ENCODE data around the gene S100PBP. TPM values are rescaled to one million over a fixed set of nuclear protein-coding genes. Genes with fewer than 3 reads are reported as not detected.

S100PBP gene
- total RNA-seq, 1 experiment from 2014 or later: 50.1 TPM

DNA sequence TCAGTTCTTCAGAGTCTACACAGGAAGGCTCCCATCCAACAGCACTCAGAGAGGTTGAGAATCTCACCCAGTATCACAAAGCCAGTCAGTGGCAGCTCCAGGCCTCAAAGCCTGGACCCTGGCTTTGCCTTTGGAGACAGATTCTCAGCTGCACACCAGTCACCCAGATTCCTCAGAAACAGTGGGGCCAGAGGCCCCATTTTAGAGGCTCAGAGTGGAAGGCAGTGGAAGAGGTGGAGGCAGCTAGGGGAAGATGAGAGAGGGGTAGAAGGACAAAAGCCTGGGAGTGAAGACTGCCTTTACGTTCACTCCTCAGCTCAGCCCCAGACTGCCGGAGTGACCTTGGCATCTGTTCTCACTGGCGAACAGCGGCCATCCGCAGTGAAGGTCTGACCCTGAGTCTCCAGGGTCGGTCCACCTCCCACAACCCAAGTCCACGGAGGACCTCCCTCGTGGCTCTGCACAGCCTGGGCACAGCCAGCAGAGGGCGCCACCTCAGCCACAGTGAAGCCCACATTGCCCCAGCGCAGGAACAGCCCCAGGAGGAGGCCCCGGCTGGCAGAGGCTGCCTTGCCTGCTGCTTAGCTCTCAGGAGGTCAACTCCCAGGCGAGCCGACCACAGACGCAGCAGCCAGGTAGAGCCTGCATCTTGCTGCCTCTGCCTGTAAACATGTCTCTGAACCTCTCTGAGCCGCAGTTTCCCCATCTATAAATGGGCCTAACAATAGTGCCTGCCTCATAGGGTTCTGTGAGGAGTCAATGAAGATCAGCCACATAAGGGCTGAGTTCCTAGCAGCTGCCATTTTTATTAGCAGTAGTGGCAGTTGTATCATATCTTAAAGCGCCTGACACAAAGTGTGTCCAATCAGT lies 59.1 kb downstream of the S100PBP start:
- no peak overlapping the region for H3K14ac ChIP-seq (ENCODE audit: insufficient read depth, low read length)
- no peak overlapping the region for H3K27ac ChIP-seq (ENCODE audit: insufficient read length, low read depth, low read length)
- Mint-ChIP-seq H3K4me1 (peaks cover 31 to 51% of the 10 kb centered on the region in 2 experiments), H3K27ac (no peak overlapping the region), H3K27me3 (ENCODE audit: low read depth) (peaks cover 18% of the 10 kb centered on the region), H3K4me3 (0 out of 5 replicates have a peak overlapping the region, but pooled peaks of 1 of the 2 experiments have one; percentile 3), H3K9me3 (no peaks in the 10 kb centered on the region), H3K36me3 (ENCODE audit: insufficient read depth in 1 of 3, low read depth in 3 of 3) (no peaks in the 10 kb centered on the region)
- no peak overlapping the region for H3K9ac ChIP-seq (ENCODE audit: extremely low read depth, insufficient read length, low read length)
- H2BK12ac ChIP-seq (ENCODE audit: insufficient read length, low read depth, low read length): no peak overlapping the region
- peaks cover 4% of the 10 kb centered on the region; the same call in 1 of the 2 replicates for H3K27me3 ChIP-seq (ENCODE audit: insufficient read depth, low read length)
- no peak overlapping the region for H3K23ac ChIP-seq (ENCODE audit: insufficient read length, low read depth, low read length)
- TF ChIP-seq, protein P1, sequence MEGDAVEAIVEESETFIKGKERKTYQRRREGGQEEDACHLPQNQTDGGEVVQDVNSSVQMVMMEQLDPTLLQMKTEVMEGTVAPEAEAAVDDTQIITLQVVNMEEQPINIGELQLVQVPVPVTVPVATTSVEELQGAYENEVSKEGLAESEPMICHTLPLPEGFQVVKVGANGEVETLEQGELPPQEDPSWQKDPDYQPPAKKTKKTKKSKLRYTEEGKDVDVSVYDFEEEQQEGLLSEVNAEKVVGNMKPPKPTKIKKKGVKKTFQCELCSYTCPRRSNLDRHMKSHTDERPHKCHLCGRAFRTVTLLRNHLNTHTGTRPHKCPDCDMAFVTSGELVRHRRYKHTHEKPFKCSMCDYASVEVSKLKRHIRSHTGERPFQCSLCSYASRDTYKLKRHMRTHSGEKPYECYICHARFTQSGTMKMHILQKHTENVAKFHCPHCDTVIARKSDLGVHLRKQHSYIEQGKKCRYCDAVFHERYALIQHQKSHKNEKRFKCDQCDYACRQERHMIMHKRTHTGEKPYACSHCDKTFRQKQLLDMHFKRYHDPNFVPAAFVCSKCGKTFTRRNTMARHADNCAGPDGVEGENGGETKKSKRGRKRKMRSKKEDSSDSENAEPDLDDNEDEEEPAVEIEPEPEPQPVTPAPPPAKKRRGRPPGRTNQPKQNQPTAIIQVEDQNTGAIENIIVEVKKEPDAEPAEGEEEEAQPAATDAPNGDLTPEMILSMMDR (conservative IDR thresholded peaks at IDR 0.05): peak; percentile 91
- H3K79me2 ChIP-seq (ENCODE audit: insufficient read depth, low read length): no peaks in the 10 kb centered on the region
- H3K4me1 ChIP-seq (ENCODE audit: insufficient read depth, low read length): peaks cover 3% of the 10 kb centered on the region; the same call in 1 of the 2 replicates
- no peak overlapping the region for H3K4ac ChIP-seq (ENCODE audit: low read depth, low read length)
- no peaks in the 10 kb centered on the region for H4K20me1 ChIP-seq (ENCODE audit: control insufficient read depth, insufficient read depth, insufficient read length)
- no peak overlapping the region for H3K18ac ChIP-seq (ENCODE audit: insufficient read length, low read depth, low read length)
- no peak overlapping the region for H3K56ac ChIP-seq (ENCODE audit: insufficient read length, low read depth, low read length)
- H2BK15ac ChIP-seq (ENCODE audit: low read depth, low read length): no peak overlapping the region
- H3K23me2 ChIP-seq (ENCODE audit: insufficient read length, low read depth, low read length, poor library complexity, severe bottlenecking): no peaks in the 10 kb centered on the region
- H4K5ac ChIP-seq (ENCODE audit: insufficient read length, low read depth, low read length): no peak overlapping the region
- H3K9me3 ChIP-seq (ENCODE audit: control insufficient read depth, low read depth, low read length): no peaks in the 10 kb centered on the region
- WGBS (ENCODE audit: extremely low coverage, insufficient read length, low lambda C conversion rate): no CpG with 5 or more reads among the region's 16 CpGs
- DNase-seq: peak; percentile 74
- no peak overlapping the region for H4K8ac ChIP-seq (replicated peaks; ENCODE audit: insufficient read length, low read depth, low read length)
- peak overlapping the region; percentile 11 for H3K4me2 ChIP-seq (ENCODE audit: insufficient read depth, insufficient read length, low read length)
- H2AK5ac ChIP-seq (ENCODE audit: insufficient read length, low read length): no peak overlapping the region
- H2BK5ac ChIP-seq (ENCODE audit: insufficient read length, low read length): no peak overlapping the region
- no peaks in the 10 kb centered on the region for H3K79me1 ChIP-seq (ENCODE audit: insufficient read depth, low read depth, low read length, poor library complexity, severe bottlenecking)
- H3T11ph ChIP-seq (ENCODE audit: low read length): no peak overlapping the region
- H4K91ac ChIP-seq (ENCODE audit: insufficient read length, low read depth, low read length): no peak overlapping the region
- H2BK20ac ChIP-seq (ENCODE audit: low read depth, low read length, poor library complexity, severe bottlenecking): no peak overlapping the region
- H2BK120ac ChIP-seq (ENCODE audit: low read depth, low read length, poor library complexity, severe bottlenecking): no peak overlapping the region
- H2AFZ ChIP-seq (ENCODE audit: low read length): no peak overlapping the region
